OCI-LY3 (cell line): ENCODE results near the gene CKAP5.

ENCODE experiments used
- EZH2phosphoT487 ChIP-seq: fragments of 200-600 bp; shearing (Covaris generic); IDR thresholded peaks from 2 replicates; pipeline ENCODE4 v1.6.1; 2018; ENCODE audit warnings: antibody characterized with exemption, mixed run types, low read depth
- TF ChIP-seq, protein P1 (sequence below): fragments of 200-600, 300-600 bp; sonication (generic); IDR thresholded peaks from 2 replicates; pipeline ENCODE4 v1.5.1; 2014; ENCODE audit warnings: antibody characterized with exemption, low read length, low read depth

- TF ChIP-seq, protein P1, sequence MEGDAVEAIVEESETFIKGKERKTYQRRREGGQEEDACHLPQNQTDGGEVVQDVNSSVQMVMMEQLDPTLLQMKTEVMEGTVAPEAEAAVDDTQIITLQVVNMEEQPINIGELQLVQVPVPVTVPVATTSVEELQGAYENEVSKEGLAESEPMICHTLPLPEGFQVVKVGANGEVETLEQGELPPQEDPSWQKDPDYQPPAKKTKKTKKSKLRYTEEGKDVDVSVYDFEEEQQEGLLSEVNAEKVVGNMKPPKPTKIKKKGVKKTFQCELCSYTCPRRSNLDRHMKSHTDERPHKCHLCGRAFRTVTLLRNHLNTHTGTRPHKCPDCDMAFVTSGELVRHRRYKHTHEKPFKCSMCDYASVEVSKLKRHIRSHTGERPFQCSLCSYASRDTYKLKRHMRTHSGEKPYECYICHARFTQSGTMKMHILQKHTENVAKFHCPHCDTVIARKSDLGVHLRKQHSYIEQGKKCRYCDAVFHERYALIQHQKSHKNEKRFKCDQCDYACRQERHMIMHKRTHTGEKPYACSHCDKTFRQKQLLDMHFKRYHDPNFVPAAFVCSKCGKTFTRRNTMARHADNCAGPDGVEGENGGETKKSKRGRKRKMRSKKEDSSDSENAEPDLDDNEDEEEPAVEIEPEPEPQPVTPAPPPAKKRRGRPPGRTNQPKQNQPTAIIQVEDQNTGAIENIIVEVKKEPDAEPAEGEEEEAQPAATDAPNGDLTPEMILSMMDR: no peak
- TF ChIP-seq EZH2phosphoT487: no peak
Observed at GRCh38 chr11:46721286-46721685, 124.8 kb downstream of the CKAP5 start.
